Kidney epithelial cell (primary cell): ENCODE measurements around the gene CENPF. TPM values are rescaled to one million over a fixed set of nuclear protein-coding genes. Genes with fewer than 3 reads are reported as not detected.
"Not testable (repeated sequence)": the region's sequence is repeated elsewhere in the genome, so short reads cannot be mapped to it uniquely, and the experiment has no call there.

Experiments used
- DNase-seq: peaks from one replicate; pipeline ENCODE4 v3.0.0-alpha.2; 2010; ENCODE audit warnings: low read depth
- H3K27me3 ChIP-seq: 2 replicates; pipeline ENCODE4 v1.6.0; 2011; ENCODE audit warnings: low read length; ENCODE audit not compliant: control insufficient read depth, insufficient read depth
- H3K36me3 ChIP-seq: 2 replicates; pipeline ENCODE4 v1.5.1; 2011; ENCODE audit warnings: low read length; ENCODE audit not compliant: control insufficient read depth, insufficient read depth
- H3K4me3 ChIP-seq: 2 replicates; pipeline ENCODE4 v1.5.1; 2011; ENCODE audit warnings: low read depth, mild to moderate bottlenecking, control low read depth, low read length
- CTCF ChIP-seq: IDR thresholded peaks from 2 replicates; pipeline ENCODE4 v1.5.1; 2011; ENCODE audit warnings: mild to moderate bottlenecking, moderate library complexity, low read length, control low read depth, inconsistent platforms; ENCODE audit not compliant: insufficient read depth, poor library complexity, severe bottlenecking
- total RNA-seq: library from RNA; depleted of rRNA; stranded (reverse); fragments of >200 nt; gene quantifications from 2 replicates; pipeline ENCODE4 v1.2.3, GENCODE V29; 2015

Gene CENPF
- total RNA-seq, 1 donor from 2014 or later: 20.2 TPM

GRCh38 chr1:214573386-214574318, 29.3 kb upstream of the CENPF start:
- TF ChIP-seq CTCF: no peak
- no peak for DNase-seq
- no peak overlapping the region for H3K4me3 ChIP-seq

GRCh38 chr1:214574598-214575411, 28.2 kb upstream of the CENPF start:
- no peak for DNase-seq
- H3K4me3 ChIP-seq: no peak overlapping the region
- H3K36me3 ChIP-seq: no peaks in the 10 kb centered on the region
- TF ChIP-seq CTCF: no peak
- no peaks in the 10 kb centered on the region for H3K27me3 ChIP-seq

More at GRCh38 chr1:214573386-214574318, 29.3 kb upstream of the CENPF start:
- H3K27me3 ChIP-seq: no peaks in the 10 kb centered on the region
- no peaks in the 10 kb centered on the region for H3K36me3 ChIP-seq

GRCh38 chr1:214576120-214576519, 26.9 kb upstream of the CENPF start:
- H3K4me3 ChIP-seq, DNase-seq, H3K36me3 ChIP-seq, H3K27me3 ChIP-seq: not testable (repeated sequence)

GRCh38 chr1:214579183-214579582, 23.8 kb upstream of the CENPF start:
- Histone ChIP-seq H3K4me3 (no peak overlapping the region), H3K27me3 (no peaks in the 10 kb centered on the region), H3K36me3 (no peaks in the 10 kb centered on the region)
- no peak for TF ChIP-seq CTCF
- no peak for DNase-seq

GRCh38 chr1:214581785-214582184, 21.2 kb upstream of the CENPF start:
- no peaks in the 10 kb centered on the region for H3K36me3 ChIP-seq
- TF ChIP-seq CTCF: no peak
- H3K4me3 ChIP-seq: no peak overlapping the region
- DNase-seq: peak; percentile 93
- H3K27me3 ChIP-seq: no peaks in the 10 kb centered on the region

- no peak for TF ChIP-seq CTCF
- no peaks in the 10 kb centered on the region for H3K36me3 ChIP-seq
- no peak overlapping the region for H3K4me3 ChIP-seq
- DNase-seq: no peak
- H3K27me3 ChIP-seq: no peaks in the 10 kb centered on the region
These were observed 20.6 kb upstream of the CENPF start for GRCh38 chr1:214582289-214582891.
